GM10248 (cell line): Measurements from ENCODE around the gene CAMK4.
A peak's percentile ranks its signal among the peaks of the same experiment; 100 is the strongest.

Source experiments
- CTCF ChIA-PET: fragments of 300-600 bp; sonication (Branson Sonifier 250); formaldehyde crosslinking; extraction: SDS; loops from one replicate; lab custom pipeline; 2021; ENCODE audit warnings: antibody characterized with exemption; lab: Yijun Ruan, JAX
- POLR2A ChIA-PET: fragments of 350-650 bp; sonication (Branson Sonifier 250); formaldehyde crosslinking; extraction: SDS; loops from one replicate; lab custom pipeline; 2020; ENCODE audit warnings: antibody characterized with exemption; lab: Yijun Ruan, JAX
- DNase-seq: peaks from one replicate; pipeline ENCODE4 v3.0.0; 2012; ENCODE audit errors: extremely low spot score
- TF ChIP-seq, protein P1 (sequence below): IDR thresholded peaks from 2 replicates; pipeline ENCODE4 v1.5.1; 2012; ENCODE audit warnings: mild to moderate bottlenecking, low read depth; ENCODE audit errors: extremely low read depth, missing control alignments, control extremely low read depth

Gene CAMK4

DNA sequence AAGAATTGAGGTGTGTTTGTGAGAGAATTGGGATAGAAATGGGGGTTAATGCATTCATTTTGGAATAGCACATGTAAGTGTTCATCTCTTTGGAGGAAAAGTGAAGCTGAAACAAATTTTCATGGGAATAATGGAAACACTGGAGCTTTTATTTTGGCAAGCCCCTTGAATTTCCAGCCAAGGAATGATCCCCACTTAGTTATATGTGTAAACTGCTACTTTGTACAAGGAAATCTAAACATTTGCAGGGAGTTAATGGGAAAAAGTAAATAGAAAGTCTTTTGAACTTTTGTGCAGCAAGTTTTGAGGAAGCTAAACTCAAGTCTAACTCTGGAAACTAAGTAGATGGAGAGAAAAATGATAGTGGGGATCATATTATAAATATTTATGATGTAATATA is 44.1 kb downstream of the CAMK4 start:
- POLR2A ChIA-PET = interaction anchor here (0.6 kb wide), 1 partner anchor 13 kb away, joined by 3 read pairs; no protein-coding TSS in a partner anchor
- TF ChIP-seq, protein P1, sequence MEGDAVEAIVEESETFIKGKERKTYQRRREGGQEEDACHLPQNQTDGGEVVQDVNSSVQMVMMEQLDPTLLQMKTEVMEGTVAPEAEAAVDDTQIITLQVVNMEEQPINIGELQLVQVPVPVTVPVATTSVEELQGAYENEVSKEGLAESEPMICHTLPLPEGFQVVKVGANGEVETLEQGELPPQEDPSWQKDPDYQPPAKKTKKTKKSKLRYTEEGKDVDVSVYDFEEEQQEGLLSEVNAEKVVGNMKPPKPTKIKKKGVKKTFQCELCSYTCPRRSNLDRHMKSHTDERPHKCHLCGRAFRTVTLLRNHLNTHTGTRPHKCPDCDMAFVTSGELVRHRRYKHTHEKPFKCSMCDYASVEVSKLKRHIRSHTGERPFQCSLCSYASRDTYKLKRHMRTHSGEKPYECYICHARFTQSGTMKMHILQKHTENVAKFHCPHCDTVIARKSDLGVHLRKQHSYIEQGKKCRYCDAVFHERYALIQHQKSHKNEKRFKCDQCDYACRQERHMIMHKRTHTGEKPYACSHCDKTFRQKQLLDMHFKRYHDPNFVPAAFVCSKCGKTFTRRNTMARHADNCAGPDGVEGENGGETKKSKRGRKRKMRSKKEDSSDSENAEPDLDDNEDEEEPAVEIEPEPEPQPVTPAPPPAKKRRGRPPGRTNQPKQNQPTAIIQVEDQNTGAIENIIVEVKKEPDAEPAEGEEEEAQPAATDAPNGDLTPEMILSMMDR = no peak
- CTCF ChIA-PET = interaction anchor here (0.8 to 3.2 kb wide), 3 partner anchors 11 to 756 kb away, joined by 3 to 23 read pairs (median 3); no protein-coding TSS in a partner anchor
- DNase-seq = no peak

GRCh38 chr5:111271885-111272284 is 47.7 kb downstream of the CAMK4 start:
- ChIA-PET POLR2A (no interaction called here), CTCF (interaction anchor here (0.6 kb wide), 1 partner anchor 35 kb away, joined by 3 read pairs; no protein-coding TSS in a partner anchor)
- TF ChIP-seq, protein P1 = no peak
- DNase-seq = no peak

GRCh38 chr5:111277061-111277460 is 52.9 kb downstream of the CAMK4 start:
- POLR2A ChIA-PET = no interaction called here
- CTCF ChIA-PET = interaction anchor here (1.7 to 5.9 kb wide), 7 partner anchors 8 to 119 kb away, joined by 4 to 92 read pairs (median 28); partner anchors contain the start of gene CAMK4
- DNase-seq = no peak
- TF ChIP-seq, protein P1 = no peak

DNA sequence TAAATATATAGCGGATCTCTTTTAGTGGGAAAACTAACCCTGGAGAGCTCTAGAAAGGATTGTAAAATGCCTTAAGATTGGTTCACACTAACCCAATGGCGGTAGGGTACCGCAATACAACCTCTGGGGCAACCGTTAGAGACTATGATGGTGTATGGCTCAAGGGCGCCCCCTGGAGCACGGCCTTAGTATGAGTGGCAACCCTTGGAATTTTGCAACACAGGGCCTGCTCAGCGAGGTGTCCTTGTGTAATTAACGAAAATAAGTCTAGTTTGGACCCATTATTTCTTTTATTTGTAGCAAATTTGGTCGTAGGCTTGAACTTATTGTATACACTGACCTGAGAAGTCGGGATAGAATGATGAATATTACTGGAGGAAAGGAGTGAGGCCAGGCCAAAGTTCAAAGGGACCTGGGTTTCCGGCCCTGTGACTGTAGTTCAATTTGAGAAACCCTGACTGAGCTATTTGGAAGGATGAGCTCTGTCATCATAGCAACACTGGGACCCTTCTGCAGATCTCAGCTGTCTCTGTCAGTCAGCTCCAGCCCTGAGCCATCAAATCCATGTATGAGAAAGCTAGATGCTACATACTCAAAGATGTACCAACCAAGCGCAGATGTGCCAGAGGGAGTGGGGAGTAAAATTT is 54.8 kb downstream of the CAMK4 start:
- peak; percentile 56 for DNase-seq
- CTCF ChIA-PET = interaction anchor here (0.7 to 5.9 kb wide), 34 partner anchors 9 to 203 kb away, joined by 3 to 92 read pairs (median 5); partner anchors contain the start of gene CAMK4
- POLR2A ChIA-PET = no interaction called here

GRCh38 chr5:111280282-111280951 is 56.2 kb downstream of the CAMK4 start:
- CTCF ChIA-PET = interaction anchor here (1.3 to 5.9 kb wide), 13 partner anchors 8 to 122 kb away, joined by 4 to 92 read pairs (median 10); partner anchors contain the start of gene CAMK4
- no peak for DNase-seq
- TF ChIP-seq, protein P1 = no peak
- POLR2A ChIA-PET = no interaction called here

More for the DNA sequence above, 54.8 kb downstream of the CAMK4 start:
- TF ChIP-seq, protein P1 = peak; percentile 69

DNA sequence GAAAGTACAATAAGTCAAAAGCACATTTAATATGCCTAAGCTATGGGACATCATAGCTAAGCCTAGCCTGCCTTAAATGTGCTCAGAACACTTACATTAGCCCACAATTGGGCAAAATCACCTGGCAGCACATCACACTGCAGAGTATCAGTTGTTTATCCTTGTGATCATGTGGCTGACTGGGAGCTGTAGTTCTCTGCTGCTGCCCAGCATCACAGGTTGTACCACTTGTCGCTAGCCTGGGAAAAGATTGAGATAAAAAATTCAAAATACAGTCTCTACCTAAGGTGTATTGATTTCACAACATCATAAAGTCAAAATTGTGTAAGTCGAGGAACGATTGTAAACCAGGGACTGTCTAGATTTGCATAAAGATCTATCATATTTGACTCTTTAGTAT is 58.6 kb downstream of the CAMK4 start:
- TF ChIP-seq, protein P1 = no peak
- ChIA-PET CTCF (interaction anchor here (1.0 to 1.4 kb wide), 3 partner anchors 12 to 126 kb away, joined by 3 to 8 read pairs (median 4); no protein-coding TSS in a partner anchor), POLR2A (no interaction called here)
- DNase-seq = no peak
